Caco-2 (cell line): ENCODE results near the gene PIM1. TPM values are rescaled to one million over a fixed set of nuclear protein-coding genes. Genes with fewer than 3 reads are reported as not detected.

Experiments
- BruUV-seq: library from RNA; stranded (reverse); fragments of 400-500 nt; replicated peaks from 2 replicates; lab custom pipeline; 2021; lab: Mats Ljungman, UMichigan
- CTCF ChIA-PET: fragments of 300-600 bp; sonication (Branson Sonifier 250); formaldehyde crosslinking; loops from one replicate; lab custom pipeline; 2022; ENCODE audit warnings: antibody characterized with exemption; lab: Charles Lee
- POLR2A ChIA-PET: fragments of 300-600 bp; sonication (Branson Sonifier 250); formaldehyde crosslinking; loops from one replicate; lab custom pipeline; 2022; ENCODE audit warnings: antibody characterized with exemption; lab: Charles Lee
- DNase-seq, 2 experiments: peaks; one replicate each; pipeline versions ENCODE4 v3.0.0 to v3.0.0-alpha.2; 2020 to 2022
- H3K27me3 ChIP-seq: replicated peaks from 2 replicates; pipeline ENCODE4 v1.6.0; 2011; ENCODE audit warnings: low read length; ENCODE audit not compliant: control insufficient read depth, insufficient read depth
- H3K36me3 ChIP-seq: 2 replicates; pipeline ENCODE4 v1.5.1; 2011; ENCODE audit warnings: low read length; ENCODE audit not compliant: control insufficient read depth, insufficient read depth
- H3K4me1 ChIP-seq: fragments of 250-450 bp; sonication (Bioruptor Pico); 2 replicates; pipeline ENCODE4 v1.5.1; 2020; ENCODE audit warnings: mild to moderate bottlenecking
- H3K4me3 ChIP-seq: 2 replicates; pipeline ENCODE4 v1.5.1; 2011; ENCODE audit warnings: low read depth, mild to moderate bottlenecking, control low read depth, low read length
- H3K9me3 ChIP-seq: fragments of 250-450 bp; sonication (Bioruptor Pico); 2 replicates; pipeline ENCODE4 v1.5.1; 2020; ENCODE audit warnings: mild to moderate bottlenecking, moderate library complexity
- H3K27ac Mint-ChIP-seq: one replicate; pipeline ENCODE4 v1.8.0; 2022; ENCODE audit warnings: mixed read lengths; ENCODE audit not compliant: unreplicated experiment
- H3K27me3 Mint-ChIP-seq: one replicate; pipeline ENCODE4 v1.8.0; 2022; ENCODE audit warnings: mixed read lengths; ENCODE audit not compliant: insufficient read depth, unreplicated experiment
- H3K36me3 Mint-ChIP-seq: one replicate; pipeline ENCODE4 v1.8.0; 2022; ENCODE audit warnings: mild to moderate bottlenecking, mixed read lengths; ENCODE audit not compliant: insufficient read depth, unreplicated experiment
- H3K4me1 Mint-ChIP-seq: one replicate; pipeline ENCODE4 v1.8.0; 2022; ENCODE audit warnings: low read depth, mixed read lengths; ENCODE audit not compliant: unreplicated experiment
- H3K4me3 Mint-ChIP-seq: one replicate; pipeline ENCODE4 v1.8.0; 2022; ENCODE audit warnings: mild to moderate bottlenecking, moderate library complexity, mixed read lengths; ENCODE audit not compliant: unreplicated experiment
- H3K9me3 Mint-ChIP-seq: one replicate; pipeline ENCODE4 v1.8.0; 2022; ENCODE audit warnings: mixed read lengths; ENCODE audit not compliant: unreplicated experiment
- intact Hi-C: fragments of 100-400 bp; cut with micrococcal nuclease; formaldehyde crosslinking; loops from one replicate; pipeline ENCODE4 v1.10.0; 2022; ENCODE audit not compliant: unreplicated experiment
- total RNA-seq: library from RNA; stranded (reverse); gene quantifications from 2 replicates; pipeline ENCODE4 v1.2.3, GENCODE V29; 2022
- TF ChIP-seq, protein P1 (sequence below), 2 experiments: fragments of 200-600 bp in 1 of 2; IDR thresholded peaks; 1 replicate in 1 of 2; 2 replicates in 1 of 2; pipeline versions ENCODE4 v1.5.1 to v1.8.0; 2011 to 2022; ENCODE audit warnings: antibody characterized with exemption in 1 of 2, control low read depth in 1 of 2, inconsistent platforms in 1 of 2, low read depth in 1 of 2, low read length in 1 of 2, mild to moderate bottlenecking in 1 of 2, moderate library complexity in 1 of 2; ENCODE audit not compliant: insufficient read depth in 1 of 2, severe bottlenecking in 1 of 2, unreplicated experiment in 1 of 2

PIM1 gene
- total RNA-seq, 1 experiment from 2014 or later = 48.3 TPM

DNA sequence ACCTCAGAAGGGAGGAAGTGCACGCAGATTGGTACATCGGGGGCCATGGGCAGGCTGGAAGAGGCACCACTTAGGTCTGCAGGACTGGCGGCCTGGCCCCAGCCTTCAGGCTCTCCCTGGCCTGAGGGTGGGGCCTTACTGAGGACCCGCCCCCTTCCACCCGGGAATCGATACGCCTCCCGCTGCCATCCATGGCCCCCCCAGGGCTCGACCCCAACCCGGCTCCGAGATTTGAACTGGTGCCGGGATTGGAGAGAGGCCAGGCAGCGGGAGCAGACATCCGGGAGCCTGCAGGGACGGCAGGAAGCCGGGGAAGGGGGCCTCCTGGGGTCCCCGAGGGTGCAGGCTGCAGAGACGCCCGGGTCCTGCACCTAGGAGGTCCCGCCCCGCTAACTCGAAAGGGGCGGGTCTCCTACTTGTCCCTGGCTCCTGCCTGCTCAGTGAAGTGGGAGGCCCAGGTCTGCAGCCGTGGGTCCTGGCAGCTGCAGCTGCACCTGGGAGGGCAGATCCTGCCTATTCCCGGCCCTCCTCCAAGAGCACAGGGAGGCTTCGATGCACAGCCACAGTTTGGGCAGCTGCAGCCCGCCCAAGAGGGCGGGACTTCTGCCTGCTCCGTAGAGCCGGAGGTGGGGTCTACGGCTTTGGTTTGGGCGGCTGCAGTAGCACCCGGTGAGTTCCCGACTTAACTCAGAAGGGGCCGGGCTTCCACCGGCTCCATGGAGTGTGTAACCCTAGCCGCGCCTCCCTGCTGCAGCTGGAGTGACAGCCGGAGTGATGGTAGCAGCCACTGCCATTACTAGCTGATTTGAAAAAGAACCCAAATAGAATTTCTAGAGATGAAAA, 52.4 kb downstream of the PIM1 start:
- peaks cover 6% of the 10 kb centered on the region; the same call in 1 of the 2 replicates for H3K4me1 ChIP-seq
- intact Hi-C loops = loop anchor here (1.0 to 2.0 kb wide), 2 partner anchors 22 to 34 kb away; partner anchors contain the start of gene TBC1D22B
- H3K4me1 Mint-ChIP-seq = peaks cover 7% of the 10 kb centered on the region
- H3K9me3 ChIP-seq = no peaks in the 10 kb centered on the region
- peaks cover 5% of the 10 kb centered on the region for H3K36me3 Mint-ChIP-seq
- H3K27me3 Mint-ChIP-seq = no peaks in the 10 kb centered on the region
- peak; percentile 93 to 96 for DNase-seq
- H3K4me3 ChIP-seq = peak overlapping the region; percentile 54
- no peaks in the 10 kb centered on the region for H3K36me3 ChIP-seq
- peak overlapping the region; percentile 78 for H3K4me3 Mint-ChIP-seq
- ChIA-PET CTCF (interaction anchor here (0.6 to 2.1 kb wide), 5 partner anchors 12 to 204 kb away, joined by 3 to 14 read pairs (median 4); partner anchors contain the start of genes TBC1D22B and TMEM217), POLR2A (interaction anchor here (0.5 to 2.4 kb wide), 3 partner anchors 35 to 237 kb away, joined by 3 to 10 read pairs (median 3); partner anchors contain the start of genes MTCH1, TBC1D22B and TMEM217)
- no peaks in the 10 kb centered on the region for H3K27me3 ChIP-seq
- peak overlapping the region; percentile 66 for H3K27ac Mint-ChIP-seq
- TF ChIP-seq, protein P1, sequence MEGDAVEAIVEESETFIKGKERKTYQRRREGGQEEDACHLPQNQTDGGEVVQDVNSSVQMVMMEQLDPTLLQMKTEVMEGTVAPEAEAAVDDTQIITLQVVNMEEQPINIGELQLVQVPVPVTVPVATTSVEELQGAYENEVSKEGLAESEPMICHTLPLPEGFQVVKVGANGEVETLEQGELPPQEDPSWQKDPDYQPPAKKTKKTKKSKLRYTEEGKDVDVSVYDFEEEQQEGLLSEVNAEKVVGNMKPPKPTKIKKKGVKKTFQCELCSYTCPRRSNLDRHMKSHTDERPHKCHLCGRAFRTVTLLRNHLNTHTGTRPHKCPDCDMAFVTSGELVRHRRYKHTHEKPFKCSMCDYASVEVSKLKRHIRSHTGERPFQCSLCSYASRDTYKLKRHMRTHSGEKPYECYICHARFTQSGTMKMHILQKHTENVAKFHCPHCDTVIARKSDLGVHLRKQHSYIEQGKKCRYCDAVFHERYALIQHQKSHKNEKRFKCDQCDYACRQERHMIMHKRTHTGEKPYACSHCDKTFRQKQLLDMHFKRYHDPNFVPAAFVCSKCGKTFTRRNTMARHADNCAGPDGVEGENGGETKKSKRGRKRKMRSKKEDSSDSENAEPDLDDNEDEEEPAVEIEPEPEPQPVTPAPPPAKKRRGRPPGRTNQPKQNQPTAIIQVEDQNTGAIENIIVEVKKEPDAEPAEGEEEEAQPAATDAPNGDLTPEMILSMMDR (IDR thresholded peaks at IDR 0.05; ENCODE audit: insufficient read depth in 1 of 2, low read depth in 1 of 2, low read length in 1 of 2, severe bottlenecking in 1 of 2, unreplicated experiment in 1 of 2) = no peak
- BruUV-seq = no TSS peak
- no peaks in the 10 kb centered on the region for H3K9me3 Mint-ChIP-seq

DNA sequence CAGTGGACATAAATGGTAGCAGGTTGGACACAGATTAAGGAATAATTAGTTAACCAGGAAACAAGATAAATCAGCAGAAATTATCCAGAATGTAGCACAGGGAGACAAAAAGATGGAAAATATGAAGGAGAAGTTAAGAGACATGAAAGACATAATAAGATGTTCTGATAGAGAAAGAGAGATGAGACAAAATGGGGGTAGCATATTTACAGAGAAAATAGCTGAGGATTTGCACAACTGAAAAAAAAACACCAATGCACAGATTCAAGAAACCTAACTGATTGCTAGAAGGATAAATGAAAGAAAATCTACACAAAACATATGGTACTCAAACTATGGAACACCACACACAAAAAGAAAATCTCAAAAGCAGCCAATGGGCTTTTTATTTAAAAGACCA, 53.0 kb downstream of the PIM1 start:
- Histone ChIP-seq H3K36me3 (no peaks in the 10 kb centered on the region), H3K27me3 (no peaks in the 10 kb centered on the region), H3K9me3 (no peaks in the 10 kb centered on the region), H3K4me1 (peaks cover 6% of the 10 kb centered on the region; the same call in 1 of the 2 replicates), H3K4me3 (peak overlapping the region; percentile 54)
- TF ChIP-seq, protein P1 (IDR thresholded peaks at IDR 0.05; ENCODE audit: insufficient read depth in 1 of 2, low read depth in 1 of 2, low read length in 1 of 2, severe bottlenecking in 1 of 2, unreplicated experiment in 1 of 2) = no peak
- Mint-ChIP-seq H3K27ac (peak overlapping the region; percentile 37), H3K9me3 (no peaks in the 10 kb centered on the region), H3K4me3 (peak overlapping the region; percentile 78), H3K36me3 (peaks cover 5% of the 10 kb centered on the region), H3K4me1 (peaks cover 7% of the 10 kb centered on the region), H3K27me3 (no peaks in the 10 kb centered on the region)
- intact Hi-C loops = loop anchor here (1.0 to 2.0 kb wide), 2 partner anchors 21 to 34 kb away; partner anchors contain the start of gene TBC1D22B
- BruUV-seq = no TSS peak
- ChIA-PET CTCF (interaction anchor here (1.5 to 2.1 kb wide), 2 partner anchors 13 to 205 kb away, joined by 5 to 14 read pairs; no protein-coding TSS in a partner anchor), POLR2A (interaction anchor here (0.5 to 2.4 kb wide), 3 partner anchors 34 to 237 kb away, joined by 3 to 10 read pairs (median 3); partner anchors contain the start of genes MTCH1, TBC1D22B and TMEM217)
- no peak for DNase-seq

Other genes with a start within 250 kb of the PIM1 start
- not detected in 2 replicates for gene PI16, start 215.4 kb upstream of the PIM1 start, total RNA-seq
- 170 and 178 TPM in 2 replicates for gene MTCH1, start 184.0 kb upstream of the PIM1 start, total RNA-seq
- not detected in 2 replicates for gene FGD2, start 164.5 kb upstream of the PIM1 start, total RNA-seq
- 11.8 and 13.5 TPM in 2 replicates for gene TBC1D22B, start 87.6 kb downstream of the PIM1 start, total RNA-seq
- 1.6 and 2.6 TPM in 2 replicates for gene TMEM217, start 88.0 kb downstream of the PIM1 start, total RNA-seq
- gene RNF8, start 183.8 kb downstream of the PIM1 start, total RNA-seq = 17.3 and 17.7 TPM in 2 replicates